Keratinocyte (primary cell): ENCODE results near the gene SLC2A4RG. TPM values are rescaled to one million over a fixed set of nuclear protein-coding genes. Genes with fewer than 3 reads are reported as not detected.

Source experiments
- DNase-seq: peaks from one replicate; pipeline ENCODE4 v3.0.0-alpha.2; 2011; ENCODE audit warnings: low read depth, missing footprints, low spot score
- FAIRE-seq: peaks from 2 replicates; lab custom pipeline; 2011; peaks lifted over from hg19 to GRCh38; lab: Jason Lieb, UNC
- H2AFZ ChIP-seq: 2 replicates; pipeline ENCODE4 v1.6.0; 2012; ENCODE audit warnings: low read length, control low read depth, inconsistent platforms; ENCODE audit not compliant: control insufficient read depth
- H3K27ac ChIP-seq: 2 replicates; pipeline ENCODE4 v1.5.1; 2011; ENCODE audit warnings: low read length; ENCODE audit not compliant: control insufficient read depth, insufficient read depth
- H3K27me3 ChIP-seq: 3 replicates; pipeline ENCODE4 v1.6.0; 2011; ENCODE audit warnings: low read length; ENCODE audit not compliant: control insufficient read depth, insufficient read depth; ENCODE audit errors: extremely low read depth
- H3K36me3 ChIP-seq, 2 experiments: 2 replicates in 1 of 2; 3 replicates in 1 of 2; pipeline ENCODE4 v1.5.1; 2011; ENCODE audit warnings: low read length in 2 of 2, mild to moderate bottlenecking in 1 of 2; ENCODE audit not compliant: control insufficient read depth in 2 of 2, insufficient read depth in 2 of 2; ENCODE audit errors: extremely low read depth in 1 of 2
- H3K4me1 ChIP-seq: 3 replicates; pipeline ENCODE4 v1.5.1; 2011; ENCODE audit warnings: low read length; ENCODE audit not compliant: control insufficient read depth, insufficient read depth; ENCODE audit errors: extremely low read depth
- H3K4me2 ChIP-seq: 3 replicates; pipeline ENCODE4 v1.6.0; 2011; ENCODE audit warnings: low read depth, low read length; ENCODE audit not compliant: control insufficient read depth, insufficient read depth; ENCODE audit errors: extremely low read depth
- H3K4me3 ChIP-seq, 3 experiments: fragments of 200-600 bp in 1 of 3; sonication (generic) in 1 of 3; 2 replicates in 2 of 3; 3 replicates in 1 of 3; pipeline ENCODE4 v1.5.1; 2011 to 2016; ENCODE audit warnings: low read length in 3 of 3, mild to moderate bottlenecking in 3 of 3, control low read depth in 2 of 3, inconsistent platforms in 1 of 3, low read depth in 1 of 3, mixed read lengths in 1 of 3, mixed run types in 1 of 3, moderate library complexity in 1 of 3; ENCODE audit not compliant: control insufficient read depth in 2 of 3, insufficient read depth in 2 of 3; ENCODE audit errors: extremely low read depth in 1 of 3
- H3K79me2 ChIP-seq: 2 replicates; pipeline ENCODE4 v1.6.0; 2012; ENCODE audit warnings: low read length; ENCODE audit not compliant: control insufficient read depth, insufficient read depth
- H3K9ac ChIP-seq: 3 replicates; pipeline ENCODE4 v1.6.0; 2011; ENCODE audit warnings: low read length; ENCODE audit not compliant: control insufficient read depth, insufficient read depth; ENCODE audit errors: extremely low read depth
- H3K9me1 ChIP-seq: 3 replicates; pipeline ENCODE4 v1.6.0; 2011; ENCODE audit warnings: low read length; ENCODE audit not compliant: control insufficient read depth, insufficient read depth; ENCODE audit errors: extremely low read depth
- H3K9me3 ChIP-seq: 2 replicates; pipeline ENCODE4 v1.5.1; 2012; ENCODE audit warnings: low read depth, low read length; ENCODE audit not compliant: control insufficient read depth
- H4K20me1 ChIP-seq: 3 replicates; pipeline ENCODE4 v1.6.0; 2011; ENCODE audit warnings: low read length; ENCODE audit not compliant: control insufficient read depth, insufficient read depth; ENCODE audit errors: extremely low read depth
- EZH2 ChIP-seq: IDR thresholded peaks from one replicate; pipeline ENCODE4 v1.6.1; 2012; ENCODE audit warnings: inconsistent platforms, mild to moderate bottlenecking, low read length, moderate library complexity
- dilution Hi-C: fragments of 300-500 bp; cut with MboI; formaldehyde crosslinking; loops from one replicate; pipeline ENCODE4 v1.7.0; 2020; ENCODE audit warnings: low sequenced_read_pairs; ENCODE audit not compliant: extremely low pct_ligation_motif_present
- polyA plus RNA-seq, 5 experiments: library from polyadenylated mRNA; depleted of rRNA in 3 of 5; stranded (reverse) in 3 of 5; stranded (forward) in 1 of 5; unstranded in 1 of 5; fragments of >200 nt; gene quantifications; 1 replicate in 1 of 5; 2 replicates in 3 of 5; 3 replicates in 1 of 5; pipeline versions ENCODE4 v1.2.1 to v1.2.3, GENCODE V29; 2011 to 2012; ENCODE audit warnings: missing spikeins in 2 of 5, low read depth in 1 of 5, low replicate concordance in 1 of 5
- TF ChIP-seq, protein P1 (sequence below), 3 experiments: IDR thresholded peaks in 1 of 3; conservative IDR thresholded peaks in 1 of 3; optimal IDR thresholded peaks in 1 of 3; 2 replicates in 2 of 3; 3 replicates in 1 of 3; pipeline versions ENCODE3 to v1.5.1; 2011; ENCODE audit warnings: low read length in 3 of 3, mild to moderate bottlenecking in 3 of 3, moderate library complexity in 2 of 3, control low read depth in 1 of 3, inconsistent platforms in 1 of 3; ENCODE audit not compliant: insufficient read depth in 2 of 3; ENCODE audit errors: extremely low read depth in 1 of 3

SLC2A4RG gene
- polyA plus RNA-seq, 1 donor (not counting 4 experiments of a cell fraction or from before 2014, with no cell fraction given) = 23.5 TPM

DNA sequence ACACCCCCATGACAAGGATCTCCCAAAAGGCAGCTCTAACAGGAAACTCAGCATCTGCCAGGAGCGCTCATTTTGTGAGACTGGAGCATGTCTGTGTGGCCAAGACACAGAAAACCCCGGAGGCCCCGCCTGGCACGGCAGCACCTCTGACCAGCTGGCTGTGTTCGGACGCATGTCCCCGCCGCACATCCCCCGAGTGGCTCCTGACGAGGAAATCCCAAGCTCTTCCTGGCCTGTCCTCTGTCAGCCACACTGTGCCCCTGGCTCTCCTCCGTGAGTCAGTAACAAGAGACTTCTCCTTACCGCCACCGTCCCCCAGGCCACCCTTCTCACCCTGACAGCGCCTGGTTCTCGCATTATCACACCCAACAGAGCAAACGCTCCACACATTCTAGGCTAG, 14.4 kb downstream of the SLC2A4RG start:
- H3K27ac ChIP-seq = no peak overlapping the region

DNA sequence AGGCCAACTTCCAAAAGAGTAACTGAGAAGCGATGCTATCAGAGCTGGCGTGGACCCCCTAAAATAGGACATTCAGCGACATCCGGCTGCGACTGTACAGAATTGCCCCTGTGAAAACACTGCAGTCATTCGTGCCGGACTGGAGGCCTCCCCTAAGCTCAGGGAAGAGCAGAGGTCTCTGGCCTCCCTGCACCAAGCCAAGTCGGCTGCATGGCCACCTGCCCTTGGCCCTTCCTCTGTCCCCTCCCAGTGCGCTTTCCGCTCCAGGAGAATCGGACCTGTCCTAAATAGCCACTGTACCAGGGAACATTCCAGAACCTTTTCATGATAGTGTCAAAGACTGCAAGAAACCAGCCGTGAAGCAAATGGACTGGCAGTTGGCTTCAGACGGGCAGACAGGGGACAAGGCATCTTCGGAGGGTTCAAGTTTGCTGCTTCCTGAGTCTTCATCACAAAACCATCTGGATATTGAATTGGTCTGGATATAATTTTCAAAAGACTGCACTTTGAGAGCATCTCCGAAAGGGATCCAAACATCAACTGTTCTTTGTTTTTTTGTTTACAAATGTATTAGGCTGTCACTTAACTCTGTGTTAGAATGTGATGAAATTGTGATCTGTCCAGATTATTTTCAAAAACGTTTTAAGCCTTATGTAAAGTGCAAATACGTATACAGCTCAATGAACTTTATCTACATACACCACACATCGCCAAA, 16.5 kb downstream of the SLC2A4RG start:
- no peak overlapping the region for H3K4me3 ChIP-seq
- no peaks in the 10 kb centered on the region for H3K9me3 ChIP-seq
- no peak for DNase-seq
- H4K20me1 ChIP-seq = no peaks in the 10 kb centered on the region
- no peak for TF ChIP-seq EZH2
- TF ChIP-seq, protein P1, sequence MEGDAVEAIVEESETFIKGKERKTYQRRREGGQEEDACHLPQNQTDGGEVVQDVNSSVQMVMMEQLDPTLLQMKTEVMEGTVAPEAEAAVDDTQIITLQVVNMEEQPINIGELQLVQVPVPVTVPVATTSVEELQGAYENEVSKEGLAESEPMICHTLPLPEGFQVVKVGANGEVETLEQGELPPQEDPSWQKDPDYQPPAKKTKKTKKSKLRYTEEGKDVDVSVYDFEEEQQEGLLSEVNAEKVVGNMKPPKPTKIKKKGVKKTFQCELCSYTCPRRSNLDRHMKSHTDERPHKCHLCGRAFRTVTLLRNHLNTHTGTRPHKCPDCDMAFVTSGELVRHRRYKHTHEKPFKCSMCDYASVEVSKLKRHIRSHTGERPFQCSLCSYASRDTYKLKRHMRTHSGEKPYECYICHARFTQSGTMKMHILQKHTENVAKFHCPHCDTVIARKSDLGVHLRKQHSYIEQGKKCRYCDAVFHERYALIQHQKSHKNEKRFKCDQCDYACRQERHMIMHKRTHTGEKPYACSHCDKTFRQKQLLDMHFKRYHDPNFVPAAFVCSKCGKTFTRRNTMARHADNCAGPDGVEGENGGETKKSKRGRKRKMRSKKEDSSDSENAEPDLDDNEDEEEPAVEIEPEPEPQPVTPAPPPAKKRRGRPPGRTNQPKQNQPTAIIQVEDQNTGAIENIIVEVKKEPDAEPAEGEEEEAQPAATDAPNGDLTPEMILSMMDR (optimal IDR thresholded peaks at IDR 0.05 in 1 of 3, IDR thresholded peaks at IDR 0.05 in 1 of 3, conservative IDR thresholded peaks at IDR 0.05 in 1 of 3; ENCODE audit: extremely low read depth in 1 of 3, insufficient read depth in 2 of 3, low read length in 3 of 3) = no peak
- H3K4me1 ChIP-seq = no peaks in the 10 kb centered on the region
- H3K36me3 ChIP-seq = no peaks in the 10 kb centered on the region
- no peaks in the 10 kb centered on the region for H3K9me1 ChIP-seq
- FAIRE-seq = no peak
- dilution Hi-C loops = no loop called here
- H3K79me2 ChIP-seq = no peaks in the 10 kb centered on the region
- no peak overlapping the region for H2AFZ ChIP-seq
- no peak overlapping the region for H3K27ac ChIP-seq
- no peak overlapping the region for H3K9ac ChIP-seq
- no peak overlapping the region for H3K4me2 ChIP-seq
- peaks cover 3% of the 10 kb centered on the region for H3K27me3 ChIP-seq

More for the DNA sequence above, 14.4 kb downstream of the SLC2A4RG start:
- Histone ChIP-seq H3K9ac (no peak overlapping the region), H3K9me1 (no peaks in the 10 kb centered on the region), H3K9me3 (no peaks in the 10 kb centered on the region), H3K36me3 (no peaks in the 10 kb centered on the region), H3K4me3 (no peak overlapping the region), H3K27me3 (peaks cover 3% of the 10 kb centered on the region), H3K4me2 (no peak overlapping the region), H3K79me2 (no peaks in the 10 kb centered on the region), H2AFZ (no peak overlapping the region), H3K4me1 (no peaks in the 10 kb centered on the region), H4K20me1 (no peaks in the 10 kb centered on the region)
- TF ChIP-seq, protein P1 (optimal IDR thresholded peaks at IDR 0.05 in 1 of 3, IDR thresholded peaks at IDR 0.05 in 1 of 3, conservative IDR thresholded peaks at IDR 0.05 in 1 of 3; ENCODE audit: extremely low read depth in 1 of 3, insufficient read depth in 2 of 3, low read length in 3 of 3) = no peak
- no peak for TF ChIP-seq EZH2
- dilution Hi-C loops = no loop called here
- FAIRE-seq (no peak), DNase-seq (no peak)
